ENCODE measurements around the gene TRABD2B. TPM values are rescaled to one million over a fixed set of nuclear protein-coding genes. Genes with fewer than 3 reads are reported as not detected.

TRABD2B gene
- total and polyA plus RNA-seq, 2 donors from 2014 or later = 19.8 to 62.0 TPM

GRCh38 chr1:48016515-48016914 lies 19.3 kb upstream of the TRABD2B start:
- intact Hi-C loops (cut with DNase I) = no loop called here
- Histone ChIP-seq H3K4me3 (ENCODE audit: low read length in 3 of 3) (no peak overlapping the region), H3K9ac (ENCODE audit: low read length in 3 of 3) (no peak overlapping the region), H3K4me1 (ENCODE audit: control insufficient read depth in 2 of 3, insufficient read depth in 2 of 3, low read depth in 1 of 3, low read length in 3 of 3) (peaks cover 0 to 2% (median 0%) of the 10 kb centered on the region in 3 donors), H3K27me3 (ENCODE audit: control insufficient read depth, insufficient read depth, low read length) (no peaks in the 10 kb centered on the region), H3K36me3 (ENCODE audit: control insufficient read depth in 2 of 3, insufficient read depth in 3 of 3, low read length in 3 of 3) (no peaks in the 10 kb centered on the region), H3K27ac (ENCODE audit: low read depth in 2 of 2, low read length in 2 of 2) (no peak overlapping the region), H3K9me3 (ENCODE audit: control insufficient read depth in 2 of 3, insufficient read depth in 1 of 3, low read length in 3 of 3) (no peaks in the 10 kb centered on the region)
- DNase-seq = peak in 3 of 5 donors; percentile 14 to 74 (median 22)
- no peak for TF ChIP-seq CTCF (IDR thresholded peaks at IDR 0.05; ENCODE audit: borderline replicate concordance, extremely low read depth, insufficient read depth)
- FAIRE-seq = no peak

DNA sequence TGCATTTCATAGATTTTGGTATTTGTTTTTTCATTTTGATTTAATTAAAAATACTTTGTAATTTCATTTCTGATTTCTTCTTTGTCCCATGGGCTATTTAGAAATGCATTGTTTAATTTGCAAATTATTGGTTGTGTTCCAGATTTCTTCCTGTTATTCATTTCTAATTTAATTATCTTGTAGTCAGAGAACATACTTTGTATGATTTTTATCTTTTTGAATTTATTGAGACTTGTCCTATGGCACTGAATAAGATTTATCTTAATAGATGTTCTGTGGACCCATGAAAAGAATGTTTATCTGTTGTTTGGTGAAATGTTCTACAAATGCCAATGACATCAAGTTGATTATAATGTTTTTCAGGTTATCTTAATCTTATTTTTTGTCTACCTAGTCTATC lies 16.1 kb upstream of the TRABD2B start:
- Histone ChIP-seq H3K27ac (ENCODE audit: low read depth in 2 of 2, low read length in 2 of 2) (no peak overlapping the region), H3K36me3 (ENCODE audit: control insufficient read depth in 2 of 3, insufficient read depth in 3 of 3, low read length in 3 of 3) (no peaks in the 10 kb centered on the region), H3K9ac (ENCODE audit: low read length in 3 of 3) (no peak overlapping the region), H3K27me3 (ENCODE audit: control insufficient read depth, insufficient read depth, low read length) (no peaks in the 10 kb centered on the region), H3K4me3 (ENCODE audit: low read length in 3 of 3) (no peak overlapping the region), H3K4me1 (ENCODE audit: control insufficient read depth in 2 of 3, insufficient read depth in 2 of 3, low read depth in 1 of 3, low read length in 3 of 3) (no peaks in the 10 kb centered on the region), H3K9me3 (ENCODE audit: control insufficient read depth in 2 of 3, insufficient read depth in 1 of 3, low read length in 3 of 3) (no peaks in the 10 kb centered on the region)
- DNase-seq (no peak), FAIRE-seq (no peak)
- intact Hi-C loops (cut with DNase I) = no loop called here
- TF ChIP-seq CTCF (IDR thresholded peaks at IDR 0.05; ENCODE audit: borderline replicate concordance, extremely low read depth, insufficient read depth) = no peak

GRCh38 chr1:48007047-48007446 lies 9.9 kb upstream of the TRABD2B start:
- peak in 1 of 5 donors; percentile 23 for DNase-seq
- intact Hi-C loops (cut with DNase I) = no loop called here

More at GRCh38 chr1:48007047-48007446, 9.9 kb upstream of the TRABD2B start:
- no peak for TF ChIP-seq CTCF (IDR thresholded peaks at IDR 0.05; ENCODE audit: borderline replicate concordance, extremely low read depth, insufficient read depth)
- no peaks in the 10 kb centered on the region for H3K9me3 ChIP-seq (ENCODE audit: control insufficient read depth in 2 of 3, insufficient read depth in 1 of 3, low read length in 3 of 3)
- H3K4me3 ChIP-seq (ENCODE audit: low read length in 3 of 3) = no peak overlapping the region
- H3K9ac ChIP-seq (ENCODE audit: low read length in 3 of 3) = no peak overlapping the region
- H3K36me3 ChIP-seq (ENCODE audit: control insufficient read depth in 2 of 3, insufficient read depth in 3 of 3, low read length in 3 of 3) = no peaks in the 10 kb centered on the region
- H3K27ac ChIP-seq (ENCODE audit: low read depth in 2 of 2, low read length in 2 of 2) = no peak overlapping the region
- H3K27me3 ChIP-seq (ENCODE audit: control insufficient read depth, insufficient read depth, low read length) = no peaks in the 10 kb centered on the region
- no peaks in the 10 kb centered on the region for H3K4me1 ChIP-seq (ENCODE audit: control insufficient read depth in 2 of 3, insufficient read depth in 2 of 3, low read depth in 1 of 3, low read length in 3 of 3)
- FAIRE-seq = no peak

All from kidney (tissue), 14 donors.